Stimulated activated CD8-positive, alpha-beta memory T cell treated with anti-CD3 and anti-CD28 coated beads, Interleukin-7, amount 100 ng/mL, for 24 hours (primary cell): ENCODE measurements around the gene MBOAT7.
"Not testable (repeated sequence)": the region's sequence is repeated elsewhere in the genome, so short reads cannot be mapped to it uniquely, and the experiment has no call there.

Experiments
- DNase-seq: peaks from one replicate; pipeline ENCODE4 v3.0.0-alpha.2; 2020; ENCODE audit warnings: low read depth

Gene MBOAT7

DNA sequence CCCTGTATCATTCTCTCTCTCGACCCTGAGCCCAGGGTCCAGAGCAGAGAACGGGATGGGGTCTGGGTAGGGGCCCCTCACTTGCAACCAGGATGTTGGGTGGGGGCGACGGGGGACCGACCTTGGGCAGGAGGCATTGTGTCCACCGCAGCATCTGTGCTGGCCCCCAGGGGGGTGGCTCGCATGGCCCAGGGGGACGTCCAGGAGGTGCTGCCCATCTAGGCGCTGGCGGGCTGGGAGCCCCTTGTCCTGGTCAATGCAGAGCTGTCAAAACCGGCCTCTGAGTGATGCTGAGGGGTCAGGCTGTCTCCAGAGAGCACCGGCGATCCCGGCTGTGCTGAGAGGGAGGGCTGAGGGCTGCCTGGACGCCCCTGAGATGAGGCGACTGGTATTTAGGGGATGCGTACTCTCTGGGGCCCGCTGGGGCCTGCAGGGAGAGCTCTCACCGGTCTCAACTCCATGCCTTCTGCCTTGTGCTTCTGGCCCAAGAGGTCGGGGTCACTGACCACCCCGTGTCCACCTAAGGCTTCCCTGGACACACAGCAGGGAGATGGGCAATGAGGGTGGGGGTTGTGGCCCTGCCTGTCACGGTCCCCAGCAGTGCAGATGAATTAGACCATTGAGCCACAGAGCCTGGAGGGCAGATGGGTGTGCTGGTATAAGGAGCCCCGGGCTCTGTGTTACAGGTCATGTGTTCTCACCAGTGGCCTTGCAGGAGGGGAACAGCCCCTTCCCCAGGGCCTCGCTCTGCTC, 19.9 kb upstream of the MBOAT7 start:
- DNase-seq, result no peak

DNA sequence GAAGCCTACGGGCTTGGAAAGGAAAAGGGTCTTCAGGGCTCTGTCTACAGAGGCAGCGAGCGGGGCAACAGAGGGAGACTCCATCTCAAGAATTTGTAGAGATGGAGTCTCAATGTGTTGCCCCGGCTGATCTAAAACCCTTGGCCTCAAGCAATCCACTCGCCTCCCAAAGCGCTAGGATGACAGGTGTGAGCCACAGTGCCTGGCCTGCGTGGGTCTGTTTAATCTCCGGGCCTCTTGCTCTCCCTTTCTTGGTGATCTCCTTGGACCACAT, 19.3 kb upstream of the MBOAT7 start:
- DNase-seq, result no peak

DNA sequence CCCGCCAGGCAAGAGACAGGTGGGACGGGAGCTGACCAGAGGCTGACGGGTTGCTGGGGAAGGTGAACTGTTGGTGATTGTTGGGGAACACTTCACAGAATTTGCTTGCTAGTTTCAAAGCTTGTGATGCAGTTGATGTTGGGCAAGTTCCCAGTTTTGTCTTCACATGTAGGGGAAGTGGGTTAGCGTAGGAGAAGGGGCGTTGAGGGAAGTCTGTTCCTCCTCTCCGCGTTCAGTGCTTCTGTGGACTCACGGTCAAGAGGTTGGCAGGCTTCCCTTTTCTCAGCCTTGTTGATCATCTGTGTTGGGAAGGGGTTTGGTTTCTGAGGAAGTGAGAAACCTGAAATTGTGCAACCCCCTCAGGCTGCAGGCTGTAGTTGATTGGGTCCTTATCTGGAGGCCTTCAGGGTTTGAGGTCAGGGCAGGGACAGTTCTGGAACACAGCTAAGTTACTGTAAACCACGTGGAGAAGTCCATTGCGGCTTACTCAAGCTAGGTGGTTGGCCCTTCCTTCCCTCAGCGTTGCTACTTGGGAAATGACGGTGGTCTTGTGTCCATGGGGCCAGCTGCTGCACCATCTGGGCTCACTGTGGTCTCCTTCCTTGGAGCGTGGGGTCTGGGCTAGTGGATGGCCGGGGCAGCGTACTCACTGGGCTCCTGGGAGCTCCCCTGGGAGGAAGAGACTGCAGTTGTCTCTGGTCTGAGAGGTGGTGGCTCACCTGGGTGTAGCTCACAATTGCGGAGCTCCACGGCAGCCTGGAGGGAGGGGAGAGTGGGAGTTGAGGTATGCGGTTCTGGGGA, 18.8 kb upstream of the MBOAT7 start:
- no peak for DNase-seq

DNA sequence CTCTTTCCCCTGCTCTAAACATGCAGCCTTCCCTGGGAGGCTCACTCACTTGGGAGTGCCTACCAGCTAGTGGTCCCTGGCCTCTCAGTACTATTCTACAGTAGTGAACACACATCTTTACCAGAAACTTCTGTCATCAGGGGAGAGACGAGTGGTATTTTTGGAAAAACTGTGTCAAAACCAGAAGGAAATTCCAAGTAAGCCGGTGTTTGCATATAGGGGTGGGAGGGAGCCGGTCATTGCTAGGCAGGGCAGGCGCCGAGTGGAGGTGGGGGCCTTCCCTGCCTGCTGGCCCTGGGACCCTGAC, 18.2 kb upstream of the MBOAT7 start:
- DNase-seq, result no peak

DNA sequence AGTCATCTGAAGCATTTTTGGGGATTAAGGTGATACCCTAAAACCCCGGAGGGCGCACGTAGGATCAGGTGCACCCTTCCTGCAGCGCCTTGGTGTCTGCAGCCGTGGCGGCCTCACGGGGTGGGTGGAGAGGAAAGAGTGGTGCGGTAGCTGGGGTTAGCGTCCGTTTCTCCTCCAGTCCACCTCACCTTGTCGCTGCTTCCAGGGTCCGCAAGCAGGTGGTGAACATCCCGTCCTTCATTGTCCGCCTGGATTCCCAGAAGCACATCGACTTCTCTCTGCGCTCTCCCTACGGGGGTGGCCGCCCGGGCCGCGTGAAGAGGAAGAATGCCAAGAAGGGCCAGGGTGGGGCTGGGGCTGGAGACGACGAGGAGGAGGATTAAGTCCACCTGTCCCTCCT, 17.8 kb upstream of the MBOAT7 start:
- not testable (repeated sequence) for DNase-seq

DNA sequence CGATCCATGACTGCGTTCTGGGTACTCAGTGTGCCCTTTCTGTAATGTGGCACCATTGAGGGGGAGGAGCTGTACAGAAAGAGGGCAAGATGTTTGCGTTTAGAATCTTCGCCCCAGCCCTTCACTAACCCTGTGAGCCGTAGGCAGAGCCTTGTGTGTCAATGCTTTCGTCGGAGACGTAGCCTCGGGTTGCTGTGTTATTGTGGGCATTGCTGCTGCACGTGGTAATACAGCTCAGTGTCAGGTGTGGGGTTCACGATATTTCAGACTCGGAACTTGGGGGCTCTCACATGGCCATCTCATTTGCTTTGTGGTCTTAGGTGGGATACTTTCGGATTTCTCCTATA, 17.4 kb upstream of the MBOAT7 start:
- DNase-seq, result no peak

DNA sequence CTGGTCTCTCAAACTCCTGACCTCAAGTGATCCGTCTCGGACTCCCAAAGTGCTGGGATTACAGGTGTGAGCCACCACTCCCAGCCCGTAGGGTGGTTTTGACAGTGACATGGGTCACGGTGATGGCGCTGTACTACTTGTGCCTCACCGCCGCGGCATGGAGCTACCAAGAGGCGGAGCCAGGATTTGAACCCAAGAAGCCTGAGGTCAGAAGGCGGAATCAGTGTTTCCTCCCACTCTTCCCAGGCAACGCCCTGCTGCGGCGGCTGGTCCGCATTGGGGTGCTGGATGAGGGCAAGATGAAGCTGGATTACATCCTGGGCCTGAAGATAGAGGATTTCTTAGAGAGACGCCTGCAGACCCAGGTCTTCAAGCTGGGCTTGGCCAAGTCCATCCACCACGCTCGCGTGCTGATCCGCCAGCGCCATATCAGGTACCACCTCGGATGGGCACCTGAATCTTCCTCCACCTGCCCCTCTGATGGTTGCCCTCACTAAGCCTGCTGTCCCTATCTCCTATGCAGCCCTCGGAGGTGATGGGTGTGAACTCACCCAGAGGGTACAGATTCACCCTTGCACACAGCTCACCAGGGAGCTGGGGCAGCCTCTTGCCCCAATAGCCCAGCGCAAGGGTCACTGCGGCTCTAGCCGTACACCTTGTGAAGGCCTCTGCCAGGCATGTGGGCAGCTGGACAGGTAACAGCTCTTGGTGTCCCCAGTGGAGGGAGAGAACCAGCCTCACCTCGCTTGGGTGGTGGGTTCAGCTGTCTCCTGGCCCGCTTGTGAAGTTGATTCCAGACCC, 16.9 kb upstream of the MBOAT7 start:
- no peak for DNase-seq

DNA sequence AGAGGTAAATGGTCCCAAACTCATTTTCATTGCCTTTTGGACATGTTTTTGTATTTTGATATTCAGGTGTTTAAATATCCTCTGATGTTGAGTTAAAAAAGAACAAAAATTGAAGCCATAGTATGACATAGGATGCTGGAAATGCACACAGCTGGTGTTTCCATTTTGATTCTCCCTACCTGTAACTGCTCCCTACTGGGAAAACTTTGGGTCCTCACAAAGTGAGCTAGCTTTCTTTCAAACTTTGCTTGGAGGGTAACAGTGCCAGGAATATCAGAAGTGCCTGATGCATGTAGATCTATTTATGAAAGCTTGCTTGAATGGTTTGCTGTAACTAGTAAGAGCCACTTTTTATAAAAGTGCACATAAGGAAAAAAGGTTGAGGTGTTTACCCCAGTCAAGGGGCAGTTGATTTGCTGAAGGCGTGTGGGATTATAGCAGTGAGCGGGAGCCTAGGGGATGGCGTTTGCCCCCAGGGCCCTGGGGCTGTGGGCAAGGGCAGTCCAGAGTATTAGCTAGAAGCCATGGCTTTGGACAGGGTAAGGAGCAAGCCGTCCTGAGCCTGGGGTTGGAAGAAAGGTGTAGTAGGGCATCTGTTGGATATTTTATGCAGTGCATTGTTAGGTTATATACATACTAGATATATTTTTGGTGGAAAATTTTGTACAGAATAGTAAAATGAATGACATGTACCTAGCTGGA, 15.5 kb upstream of the MBOAT7 start:
- DNase-seq, result no peak

DNA sequence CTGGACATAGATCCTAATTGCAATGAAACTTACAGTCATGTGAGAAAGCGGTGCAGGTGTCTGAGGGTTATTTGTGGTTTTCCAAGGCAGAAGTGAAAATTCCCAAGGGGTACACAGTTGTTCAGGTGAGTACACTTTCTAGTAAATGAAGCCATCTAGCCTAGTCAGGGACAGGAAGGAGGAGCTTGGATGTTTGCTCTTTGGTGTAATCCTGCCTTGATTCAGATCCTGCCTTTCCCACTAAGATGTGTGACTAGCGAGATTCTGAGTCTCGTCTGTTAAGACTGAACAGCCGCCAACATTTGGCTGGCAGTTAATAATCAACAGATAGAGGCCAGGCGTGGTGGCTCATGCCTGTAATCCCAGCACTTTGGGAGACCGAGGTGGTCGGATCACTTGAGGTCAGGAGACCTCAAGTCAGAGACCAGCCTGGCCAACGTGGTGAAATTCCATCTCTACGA, 13.8 kb upstream of the MBOAT7 start:
- no peak for DNase-seq

DNA sequence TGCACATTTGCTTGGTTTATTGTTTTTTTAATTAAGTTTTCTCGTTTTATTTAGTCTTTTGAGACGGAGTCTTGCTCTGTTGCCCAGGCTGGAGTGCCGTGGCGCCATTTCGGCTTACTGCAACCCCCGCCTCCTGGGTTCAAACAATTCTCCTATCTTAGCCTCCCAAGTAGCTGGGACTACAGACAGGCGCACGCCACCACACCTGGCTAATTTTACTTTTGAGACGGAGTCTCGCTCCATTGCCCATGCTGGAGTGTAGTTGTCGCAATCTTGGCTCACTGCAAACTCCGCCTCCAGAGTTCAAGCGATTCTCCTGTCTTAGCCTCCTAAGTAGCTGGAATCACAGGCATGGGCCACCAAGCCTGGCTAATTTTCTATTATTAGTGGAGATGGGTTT, 12.6 kb upstream of the MBOAT7 start:
- no peak for DNase-seq

DNA sequence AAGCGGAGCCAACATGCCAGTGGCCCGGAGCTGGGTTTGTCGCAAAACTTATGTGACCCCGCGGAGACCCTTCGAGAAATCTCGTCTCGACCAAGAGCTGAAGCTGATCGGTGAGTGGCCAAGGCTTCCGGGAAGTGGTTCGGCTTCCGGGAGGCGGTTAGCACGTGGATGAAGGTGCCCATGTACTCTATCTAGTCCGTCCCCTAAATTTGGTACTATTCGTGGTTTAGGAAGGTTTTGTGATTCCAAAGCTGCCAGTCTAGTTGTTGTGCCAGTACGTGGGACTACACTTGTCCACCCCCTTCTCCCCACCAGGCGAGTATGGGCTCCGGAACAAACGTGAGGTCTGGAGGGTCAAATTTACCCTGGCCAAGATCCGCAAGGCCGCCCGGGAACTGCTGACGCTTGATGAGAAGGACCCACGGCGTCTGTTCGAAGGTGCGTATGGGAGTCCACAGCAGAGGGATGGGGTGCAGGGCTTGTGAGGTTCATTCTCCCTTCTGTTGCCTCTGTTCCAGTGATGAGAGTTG, 11.9 kb upstream of the MBOAT7 start:
- no peak for DNase-seq

DNA sequence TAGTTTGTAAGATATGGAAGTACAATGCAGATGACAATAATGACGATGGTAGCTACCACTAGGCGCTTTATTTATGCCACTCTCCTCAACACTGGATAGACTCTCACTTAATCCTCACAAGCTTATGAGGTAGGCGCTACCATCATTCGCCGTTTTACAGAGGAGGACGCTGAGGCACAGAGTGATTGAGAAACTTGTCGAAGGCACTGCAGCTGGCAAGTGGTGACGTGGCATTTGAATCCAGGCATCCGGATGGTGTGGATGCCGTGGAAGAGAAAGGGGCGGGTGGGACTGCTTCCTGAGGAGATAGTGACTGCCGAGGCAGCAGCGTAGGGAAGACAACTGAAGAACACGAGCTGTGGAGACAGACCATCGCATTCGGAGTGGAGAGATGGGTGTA, 10.0 kb upstream of the MBOAT7 start:
- no peak for DNase-seq

DNA sequence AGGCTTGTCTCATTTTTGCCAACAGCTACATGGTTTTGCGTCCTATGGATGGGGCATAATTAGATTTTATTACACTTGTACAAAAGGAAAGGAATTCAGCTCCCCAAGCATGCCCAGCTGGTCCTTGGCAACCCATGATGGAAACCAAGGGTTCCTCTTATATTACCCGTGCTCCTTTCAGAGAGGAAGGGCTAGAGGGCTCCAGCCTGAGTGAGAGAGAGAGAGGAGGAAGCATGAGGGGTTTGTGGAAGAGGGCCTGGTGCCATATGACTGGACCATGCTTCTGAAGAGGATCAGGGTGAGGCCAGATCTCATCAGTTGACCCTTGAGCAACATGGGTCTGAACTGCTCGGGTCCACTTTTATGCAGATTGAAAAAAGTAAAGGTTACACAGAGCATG, 7.7 kb upstream of the MBOAT7 start:
- no peak for DNase-seq

DNA sequence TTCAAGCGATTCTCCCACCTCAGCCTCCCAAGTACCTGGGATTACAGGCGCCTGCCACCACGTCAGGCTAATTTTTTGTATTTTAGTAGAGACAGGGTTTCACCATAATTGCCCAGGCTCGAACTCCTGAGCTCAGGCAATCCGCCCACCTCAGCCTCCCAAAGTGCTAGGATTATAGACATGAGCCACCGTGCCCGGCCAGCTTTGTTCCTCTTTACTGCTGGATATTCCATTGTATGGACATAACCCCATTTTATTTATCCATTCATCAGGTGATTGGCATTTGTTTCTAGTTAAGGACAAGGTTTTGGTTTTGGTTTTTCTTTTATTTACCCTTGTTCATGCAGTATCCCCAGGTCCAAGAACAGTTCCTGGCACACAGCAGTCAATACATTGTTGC, 7.2 kb upstream of the MBOAT7 start:
- DNase-seq, result no peak

DNA sequence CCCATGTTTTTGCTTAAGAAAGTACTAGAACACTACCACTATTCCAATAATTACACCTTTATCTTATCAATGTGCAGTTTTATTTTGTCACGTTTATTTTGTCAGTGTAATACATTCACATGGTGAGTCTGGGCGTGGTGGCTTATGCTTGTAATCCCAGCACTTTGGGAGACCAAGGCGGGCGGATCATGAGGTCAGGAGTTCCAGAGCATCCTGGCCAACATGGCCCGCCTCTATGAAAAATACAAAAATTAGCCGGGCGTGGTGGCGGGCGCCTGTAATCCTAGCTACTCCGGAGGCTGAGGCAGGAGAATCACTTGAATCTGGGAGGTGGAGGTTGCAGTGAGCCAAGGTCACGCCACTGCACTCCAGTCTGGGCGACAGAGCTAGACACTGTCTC, 5.1 kb upstream of the MBOAT7 start:
- not testable (repeated sequence) for DNase-seq

DNA sequence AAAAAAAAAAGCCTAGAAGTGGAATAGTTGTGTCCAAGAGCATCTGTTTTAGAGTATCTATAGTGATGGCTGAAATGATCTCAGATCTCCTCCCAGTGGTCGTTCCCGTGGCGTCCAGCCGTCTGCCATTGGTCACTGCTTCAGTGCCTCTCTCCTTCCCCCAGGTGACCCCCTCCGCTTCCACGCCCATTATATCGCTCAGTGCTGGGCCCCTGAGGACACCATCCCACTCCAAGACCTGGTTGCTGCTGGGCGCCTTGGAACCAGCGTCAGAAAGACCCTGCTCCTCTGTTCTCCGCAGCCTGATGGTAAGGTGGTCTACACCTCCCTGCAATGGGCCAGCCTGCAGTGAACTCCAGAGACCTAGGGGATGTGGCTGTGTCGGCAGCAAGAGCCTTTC, 3.6 kb upstream of the MBOAT7 start:
- DNase-seq, result no peak

DNA sequence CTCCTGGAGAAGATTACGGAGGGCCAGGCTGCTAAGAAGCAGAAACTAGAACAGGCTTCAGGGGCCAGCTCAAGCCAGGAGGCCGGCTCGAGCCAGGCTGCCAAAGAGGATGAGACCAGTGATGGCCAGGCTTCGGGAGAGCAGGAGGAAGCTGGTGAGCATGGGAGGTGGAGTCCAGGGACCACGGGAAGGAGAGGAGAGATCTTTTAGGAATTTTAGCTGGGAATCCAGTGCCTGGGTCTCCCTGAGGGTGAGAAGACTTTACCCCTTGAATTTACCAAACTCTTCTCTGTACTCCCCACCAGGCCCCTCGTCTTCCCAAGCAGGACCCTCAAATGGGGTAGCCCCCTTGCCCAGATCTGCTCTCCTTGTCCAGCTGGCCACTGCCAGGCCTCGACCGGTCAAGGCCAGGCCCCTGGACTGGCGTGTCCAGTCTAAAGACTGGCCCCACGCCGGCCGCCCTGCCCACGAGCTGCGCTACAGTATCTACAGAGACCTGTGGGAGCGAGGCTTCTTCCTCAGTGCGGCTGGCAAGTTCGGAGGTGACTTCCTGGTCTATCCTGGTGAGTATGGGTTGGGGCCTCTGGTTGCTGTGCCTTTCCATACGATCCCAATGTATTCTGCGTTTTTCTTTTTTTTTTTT, 2.6 kb upstream of the MBOAT7 start:
- DNase-seq, result no peak

DNA sequence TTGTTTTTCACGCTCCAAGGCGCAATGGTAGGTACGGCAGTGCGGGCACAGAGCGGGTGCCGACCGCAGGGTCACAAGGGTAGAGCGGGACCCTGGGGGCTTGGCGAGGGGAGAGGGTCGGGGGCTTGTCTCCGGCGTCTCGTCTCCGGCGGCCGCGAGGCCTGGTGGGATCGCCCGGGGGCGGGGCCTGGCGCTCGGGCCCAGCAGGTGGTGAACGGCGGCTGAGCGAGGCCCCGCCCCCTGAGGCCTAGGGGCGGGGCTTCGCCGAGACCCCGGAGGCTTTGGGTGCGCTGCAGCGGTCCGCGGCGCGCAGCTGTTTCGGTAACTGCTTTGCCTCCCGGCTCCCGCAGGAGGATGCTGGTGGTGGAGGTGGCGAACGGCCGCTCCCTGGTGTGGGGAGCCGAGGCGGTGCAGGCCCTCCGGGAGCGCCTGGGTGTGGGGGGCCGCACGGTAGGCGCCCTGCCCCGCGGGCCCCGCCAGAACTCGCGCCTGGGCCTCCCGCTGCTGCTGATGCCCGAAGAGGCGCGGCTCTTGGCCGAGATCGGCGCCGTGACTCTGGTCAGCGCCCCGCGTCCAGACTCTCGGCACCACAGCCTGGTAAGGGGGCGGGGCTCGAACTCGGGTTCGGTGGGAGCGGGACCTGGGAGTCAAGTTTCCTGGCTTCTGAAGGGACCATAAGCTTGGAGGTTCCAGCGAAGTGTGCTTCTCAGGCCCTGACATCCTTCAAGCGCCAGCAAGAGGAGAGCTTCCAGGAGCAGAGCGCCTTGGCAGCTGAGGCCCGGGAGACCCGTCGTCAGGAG, 1.8 kb upstream of the MBOAT7 start, which contains the start of gene TSEN34:
TSS of gene TSEN34 (plus strand) at position 298 of the 800 bp plus-strand sequence. CDS start at position 355, 57 bp downstream.
- DNase-seq, result peak; percentile 64

DNA sequence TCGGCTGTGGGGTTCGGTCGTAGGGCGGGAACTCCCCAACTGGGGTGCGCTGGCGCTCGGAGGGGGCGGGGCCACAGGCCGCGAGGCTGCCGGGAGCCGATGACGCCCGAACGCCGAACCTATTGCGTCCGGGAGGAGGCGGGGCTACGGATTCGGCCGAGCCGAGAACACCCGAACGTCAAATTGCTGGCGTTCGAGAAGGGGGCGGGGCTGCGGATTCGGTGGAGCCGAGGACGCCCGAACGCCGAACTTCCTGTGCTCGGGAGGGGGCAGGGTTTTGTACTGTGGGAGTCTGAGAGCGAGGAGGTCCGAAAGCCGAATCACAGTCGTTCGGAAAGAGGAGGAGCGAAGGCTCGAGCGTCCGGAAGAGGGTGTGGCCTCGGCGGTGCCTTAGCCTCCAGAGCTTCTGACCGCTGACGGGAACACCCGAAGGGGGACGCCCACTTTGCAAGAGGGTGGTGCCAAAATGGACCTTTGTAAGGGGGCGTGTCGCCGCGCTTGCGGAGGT, 1.2 kb upstream of the MBOAT7 start:
- peak; percentile 99 for DNase-seq

DNA sequence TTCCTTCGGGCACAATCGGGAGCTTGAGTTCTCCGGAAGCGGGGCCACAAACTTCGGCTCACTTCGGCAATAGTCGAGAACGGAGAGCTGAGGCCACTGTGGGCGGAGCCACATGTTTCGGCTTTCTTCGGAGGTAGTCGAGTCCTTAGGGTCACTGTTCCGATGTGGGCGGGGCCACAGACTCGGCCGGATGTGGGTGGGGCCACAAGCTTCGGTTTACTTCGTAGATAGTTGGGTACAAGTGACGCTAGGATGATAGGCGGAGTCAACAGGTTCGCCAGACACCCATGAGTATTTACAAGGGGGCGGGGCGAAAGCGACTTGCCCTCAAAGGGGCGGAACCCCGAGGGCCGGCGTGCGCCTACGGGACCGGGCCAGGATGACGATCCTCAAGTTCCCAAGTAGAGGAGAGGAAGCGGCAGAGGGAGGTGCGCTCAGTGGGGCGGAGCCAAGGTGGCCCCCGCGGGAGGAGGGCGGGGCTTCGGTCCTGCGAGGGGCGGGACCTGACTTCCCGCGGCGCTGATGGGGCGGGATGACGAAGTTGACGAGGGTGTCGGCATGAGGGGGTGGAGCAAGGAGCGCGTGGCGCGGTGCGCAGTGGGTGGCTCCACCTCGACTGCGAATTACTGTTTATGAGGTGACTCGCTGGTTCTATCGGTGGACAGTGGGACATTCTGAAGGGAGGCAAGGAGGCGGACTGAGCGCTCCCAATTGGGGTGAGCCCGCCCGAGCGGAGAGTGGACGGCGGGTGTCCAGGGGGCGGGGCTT, 539 bp upstream of the MBOAT7 start:
- DNase-seq, result peak; percentile 100
